Measurements from ENCODE around the gene ZNF521.
"Not testable (repeated sequence)": the region's sequence is repeated elsewhere in the genome, so short reads cannot be mapped to it uniquely, and the experiment has no call there.

The ZNF521 gene

GRCh38 chr18:25042641-25043051 is 309.3 kb downstream of the ZNF521 start:
- DNase-seq, result no peak

GRCh38 chr18:25039781-25040180 is 312.2 kb downstream of the ZNF521 start:
- DNase-seq, result no peak

- no peak for DNase-seq
Observed at GRCh38 chr18:25038261-25038660, 313.7 kb downstream of the ZNF521 start.

GRCh38 chr18:25033747-25034471 is 318.1 kb downstream of the ZNF521 start:
- no peak for DNase-seq

- DNase-seq, result not testable (repeated sequence)
Observed at GRCh38 chr18:25033175-25033574, 318.8 kb downstream of the ZNF521 start.

- no peak for DNase-seq
Observed at GRCh38 chr18:25029802-25030201, 322.2 kb downstream of the ZNF521 start.

GRCh38 chr18:25019931-25020330 is 332.0 kb downstream of the ZNF521 start:
- DNase-seq, result no peak

GRCh38 chr18:25019086-25019860 is 332.7 kb downstream of the ZNF521 start:
- DNase-seq, result peak in 9 of 58 donors; percentile 7 to 34 (median 14)

- DNase-seq, result no peak
Observed at GRCh38 chr18:25016666-25017065, 335.3 kb downstream of the ZNF521 start.

- no peak for DNase-seq
Observed at GRCh38 chr18:25016181-25016580, 335.8 kb downstream of the ZNF521 start.

Measured in anterior cingulate cortex (tissue), 58 donors.